ENCODE results near the gene PRSS53.

PRSS53 gene

DNA sequence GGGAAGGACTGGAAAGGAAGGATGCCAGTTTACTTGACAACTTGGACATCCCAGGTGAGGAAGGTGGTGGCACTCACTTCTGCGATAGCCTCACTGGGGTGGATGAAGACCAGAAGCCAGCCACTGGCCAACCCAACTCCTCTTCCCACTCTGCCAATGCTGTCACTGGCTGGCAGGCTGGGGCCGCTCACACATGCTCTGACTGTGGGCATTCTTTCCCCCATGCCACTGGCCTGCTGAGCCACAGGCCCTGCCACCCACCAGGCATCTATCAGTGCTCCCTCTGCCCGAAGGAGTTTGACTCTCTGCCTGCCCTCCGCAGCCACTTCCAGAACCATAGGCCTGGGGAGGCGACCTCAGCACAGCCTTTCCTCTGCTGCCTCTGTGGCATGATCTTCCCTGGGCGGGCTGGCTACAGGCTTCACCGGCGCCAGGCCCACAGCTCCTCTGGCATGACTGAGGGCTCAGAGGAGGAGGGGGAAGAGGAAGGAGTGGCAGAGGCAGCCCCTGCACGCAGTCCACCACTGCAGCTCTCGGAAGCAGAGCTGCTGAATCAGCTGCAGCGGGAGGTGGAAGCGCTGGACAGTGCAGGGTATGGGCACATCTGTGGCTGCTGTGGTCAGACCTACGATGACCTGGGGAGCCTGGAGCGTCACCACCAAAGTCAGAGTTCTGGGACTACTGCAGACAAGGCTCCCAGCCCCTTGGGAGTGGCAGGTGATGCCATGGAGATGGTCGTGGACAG is 10.0 kb downstream of the PRSS53 start:
- Mint-ChIP-seq H3K9me3 (no peaks in the 10 kb centered on the region), H3K27me3 (no peaks in the 10 kb centered on the region), H3K27ac (no peak overlapping the region), H3K36me3 (peaks cover 12% of the 10 kb centered on the region), H3K4me3 (no peak overlapping the region), H3K4me1 (peaks cover 36% of the 10 kb centered on the region)

DNA sequence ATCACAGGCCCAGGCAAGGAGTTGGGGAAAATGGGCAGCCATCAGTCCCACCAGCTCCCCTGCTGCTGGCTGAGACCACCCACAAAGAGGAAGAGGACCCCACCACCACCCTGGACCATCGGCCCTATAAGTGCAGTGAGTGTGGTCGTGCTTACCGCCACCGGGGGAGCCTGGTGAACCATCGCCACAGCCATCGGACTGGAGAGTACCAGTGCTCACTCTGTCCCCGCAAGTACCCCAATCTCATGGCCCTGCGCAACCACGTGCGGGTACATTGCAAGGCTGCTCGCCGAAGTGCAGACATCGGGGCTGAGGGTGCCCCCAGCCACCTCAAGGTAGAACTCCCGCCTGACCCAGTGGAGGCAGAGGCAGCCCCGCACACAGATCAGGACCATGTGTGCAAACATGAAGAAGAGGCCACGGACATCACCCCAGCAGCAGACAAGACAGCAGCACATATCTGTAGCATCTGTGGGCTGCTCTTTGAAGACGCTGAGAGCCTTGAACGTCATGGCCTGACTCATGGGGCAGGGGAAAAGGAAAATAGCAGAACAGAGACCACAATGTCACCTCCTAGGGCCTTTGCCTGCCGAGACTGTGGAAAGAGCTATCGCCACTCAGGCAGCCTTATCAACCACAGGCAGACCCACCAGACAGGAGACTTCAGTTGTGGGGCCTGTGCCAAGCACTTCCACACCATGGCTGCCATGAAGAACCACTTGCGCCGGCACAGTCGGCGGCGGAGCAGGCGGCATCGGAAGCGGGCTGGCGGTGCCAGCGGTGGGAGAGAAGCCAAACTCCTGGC is 10.9 kb downstream of the PRSS53 start:
- no peaks in the 10 kb centered on the region for H3K9me3 Mint-ChIP-seq
- no peak overlapping the region for H3K4me3 Mint-ChIP-seq
- peaks cover 36% of the 10 kb centered on the region for H3K4me1 Mint-ChIP-seq
- peaks cover 12% of the 10 kb centered on the region for H3K36me3 Mint-ChIP-seq
- peak overlapping the region; percentile 30 for H3K27ac Mint-ChIP-seq
- no peaks in the 10 kb centered on the region for H3K27me3 Mint-ChIP-seq

DNA sequence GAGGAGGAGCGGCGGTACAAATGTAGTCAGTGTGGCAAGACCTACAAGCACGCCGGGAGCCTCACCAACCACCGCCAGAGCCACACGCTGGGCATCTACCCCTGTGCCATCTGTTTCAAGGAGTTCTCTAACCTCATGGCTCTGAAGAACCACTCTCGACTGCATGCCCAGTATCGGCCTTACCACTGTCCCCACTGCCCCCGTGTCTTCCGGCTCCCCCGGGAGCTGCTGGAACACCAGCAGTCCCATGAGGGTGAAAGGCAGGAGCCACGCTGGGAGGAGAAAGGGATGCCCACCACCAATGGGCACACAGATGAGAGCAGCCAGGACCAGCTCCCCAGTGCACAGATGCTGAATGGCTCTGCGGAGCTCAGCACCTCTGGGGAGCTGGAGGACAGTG is 11.7 kb downstream of the PRSS53 start:
- peaks cover 12% of the 10 kb centered on the region for H3K36me3 Mint-ChIP-seq
- no peak overlapping the region for H3K4me3 Mint-ChIP-seq
- H3K4me1 Mint-ChIP-seq: peaks cover 38% of the 10 kb centered on the region
- H3K27me3 Mint-ChIP-seq: no peaks in the 10 kb centered on the region
- no peak overlapping the region for H3K27ac Mint-ChIP-seq
- H3K9me3 Mint-ChIP-seq: no peaks in the 10 kb centered on the region

DNA sequence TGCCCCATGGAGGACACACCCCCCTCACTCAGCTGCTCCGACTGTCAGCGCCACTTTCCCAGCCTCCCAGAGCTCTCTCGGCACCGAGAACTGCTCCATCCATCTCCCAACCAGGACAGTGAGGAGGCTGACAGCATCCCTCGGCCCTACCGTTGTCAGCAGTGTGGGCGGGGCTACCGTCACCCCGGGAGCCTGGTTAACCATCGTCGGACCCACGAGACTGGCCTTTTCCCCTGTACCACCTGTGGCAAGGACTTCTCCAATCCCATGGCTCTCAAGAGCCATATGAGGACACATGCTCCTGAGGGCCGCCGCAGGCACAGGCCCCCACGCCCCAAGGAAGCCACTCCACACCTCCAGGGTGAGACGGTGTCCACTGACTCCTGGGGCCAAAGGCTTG is 12.4 kb downstream of the PRSS53 start:
- peaks cover 12% of the 10 kb centered on the region for H3K36me3 Mint-ChIP-seq
- no peaks in the 10 kb centered on the region for H3K27me3 Mint-ChIP-seq
- H3K4me3 Mint-ChIP-seq: no peak overlapping the region
- no peaks in the 10 kb centered on the region for H3K9me3 Mint-ChIP-seq
- peaks cover 44% of the 10 kb centered on the region for H3K4me1 Mint-ChIP-seq
- no peak overlapping the region for H3K27ac Mint-ChIP-seq

DNA sequence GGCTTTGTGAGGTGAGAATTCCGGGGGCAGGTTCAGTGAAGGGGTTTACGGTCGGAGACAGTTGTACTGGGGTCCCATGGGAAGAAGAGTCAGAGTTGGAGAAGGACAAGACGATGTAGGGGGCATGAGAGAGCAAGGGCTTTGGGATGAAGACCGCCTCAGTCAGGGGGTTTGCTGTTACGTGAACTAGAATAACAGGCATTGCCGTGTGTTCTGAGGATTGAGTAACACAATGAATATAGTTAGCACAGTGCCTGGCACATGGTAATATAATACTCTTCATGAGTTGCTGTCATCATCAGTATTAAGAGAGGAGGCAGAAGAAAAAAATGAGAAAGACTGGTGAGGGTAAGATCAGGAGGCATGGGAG is 13.9 kb downstream of the PRSS53 start:
- H3K36me3 Mint-ChIP-seq: peaks cover 12% of the 10 kb centered on the region
- H3K27ac Mint-ChIP-seq: peak overlapping the region; percentile 98
- no peaks in the 10 kb centered on the region for H3K27me3 Mint-ChIP-seq
- H3K9me3 Mint-ChIP-seq: no peaks in the 10 kb centered on the region
- peaks cover 44% of the 10 kb centered on the region for H3K4me1 Mint-ChIP-seq
- peak overlapping the region; percentile 97 for H3K4me3 Mint-ChIP-seq

DNA sequence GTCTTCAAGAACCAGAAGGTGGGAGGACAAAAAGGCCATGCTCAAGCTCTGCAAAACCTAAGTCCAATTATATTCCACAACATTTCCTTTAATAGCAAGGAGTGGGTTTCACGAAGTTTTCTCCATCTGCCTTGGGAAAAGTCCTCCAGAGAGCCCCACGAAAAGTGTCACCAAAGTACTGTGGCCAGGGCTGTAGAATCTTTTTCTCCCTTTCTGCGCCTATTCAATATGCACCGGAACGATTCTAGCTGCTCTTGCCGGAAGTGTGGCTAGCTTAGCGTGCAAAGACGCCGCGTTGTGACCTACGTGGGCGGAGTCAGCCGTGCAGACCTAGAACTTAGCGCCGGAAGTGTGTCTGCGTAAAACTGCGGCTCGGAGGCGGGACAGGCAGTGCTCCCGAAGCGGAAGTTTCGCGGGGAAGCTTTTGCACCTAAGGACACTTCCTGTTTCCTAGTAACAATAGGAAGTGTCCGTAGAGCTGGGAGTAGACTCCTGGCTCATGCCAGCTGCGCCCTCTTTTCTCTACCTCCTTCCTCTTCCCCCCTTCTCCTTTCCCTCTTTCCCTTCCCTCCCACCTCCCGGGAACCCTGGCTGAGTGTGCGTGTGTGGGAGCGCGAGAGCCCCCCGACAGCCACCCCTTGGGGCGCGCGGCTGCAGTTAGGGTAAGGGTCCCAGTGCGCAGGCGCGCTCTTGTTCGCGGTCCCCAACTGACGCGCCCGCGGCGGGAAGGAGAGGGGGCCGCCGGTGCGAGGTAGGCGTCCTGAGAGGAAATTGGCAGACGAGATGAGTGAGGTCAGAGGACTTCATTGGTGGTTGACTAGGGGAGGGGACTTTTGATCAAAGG is 14.6 kb downstream of the PRSS53 start, which contains the start of the genes ZNF646 and ZNF668:
Gene ZNF646, plus strand, starts transcription at position 453 of the 844 bp plus-strand sequence. CDS start 1,903 bp downstream, outside the sequence.
Gene ZNF668, minus strand, starts transcription at position 271 of the 844 bp plus-strand sequence. CDS start 9,781 bp downstream, outside the sequence.
- H3K27me3 Mint-ChIP-seq: no peaks in the 10 kb centered on the region
- peak within 1 kb of the TSS; percentile 98 for H3K4me3 Mint-ChIP-seq
- H3K27ac Mint-ChIP-seq: peak within 1 kb of the TSS; percentile 98
- peaks cover 12% of the 10 kb centered on the region for H3K36me3 Mint-ChIP-seq
- H3K4me1 Mint-ChIP-seq: peaks cover 48% of the 10 kb centered on the region
- no peaks in the 10 kb centered on the region for H3K9me3 Mint-ChIP-seq

DNA sequence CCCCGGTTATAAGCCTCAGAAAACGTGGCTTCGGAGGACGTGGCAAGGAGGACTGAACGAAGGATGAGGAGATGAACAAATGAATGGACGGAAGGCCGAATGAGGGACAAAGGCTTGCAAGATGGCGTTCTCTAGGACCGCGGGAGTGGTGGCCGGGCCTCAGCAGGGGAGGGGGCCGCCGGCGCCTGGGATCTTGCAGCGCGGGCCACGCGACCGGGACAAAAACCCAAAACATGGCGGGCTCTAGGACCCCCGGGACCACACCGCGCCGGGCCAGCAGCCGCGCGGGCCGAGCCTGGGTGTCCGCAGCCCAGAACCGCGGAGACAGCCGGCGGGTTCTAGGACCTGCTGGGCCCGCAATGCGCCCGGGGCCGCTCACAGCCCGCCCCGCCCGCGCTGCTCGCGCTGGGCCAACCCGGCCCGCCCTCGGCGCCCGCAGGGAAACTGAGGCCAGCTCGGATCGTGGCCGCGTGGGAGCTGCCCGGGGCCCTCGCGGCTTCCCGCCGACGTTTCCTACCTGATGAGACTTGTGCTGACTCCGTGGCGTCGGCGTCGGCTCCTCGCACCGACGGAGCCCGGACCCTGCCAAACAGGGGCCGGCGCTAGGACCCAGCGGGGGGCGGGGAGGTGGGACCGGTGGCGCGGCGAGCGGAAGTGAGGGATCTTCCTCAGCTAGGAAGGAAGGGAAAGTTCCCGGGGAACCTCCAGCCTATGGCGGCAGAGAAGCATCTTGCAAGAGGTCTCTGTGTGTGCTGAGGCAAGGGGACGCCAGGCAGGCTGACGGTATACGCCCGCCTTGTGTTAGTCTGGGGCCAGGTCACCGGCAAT is 15.4 kb downstream of the PRSS53 start:
- peak overlapping the region; percentile 98 for H3K27ac Mint-ChIP-seq
- peak overlapping the region; percentile 98 for H3K4me3 Mint-ChIP-seq
- H3K36me3 Mint-ChIP-seq: peaks cover 12% of the 10 kb centered on the region
- H3K4me1 Mint-ChIP-seq: peaks cover 47% of the 10 kb centered on the region
- H3K27me3 Mint-ChIP-seq: no peaks in the 10 kb centered on the region
- H3K9me3 Mint-ChIP-seq: no peaks in the 10 kb centered on the region

DNA sequence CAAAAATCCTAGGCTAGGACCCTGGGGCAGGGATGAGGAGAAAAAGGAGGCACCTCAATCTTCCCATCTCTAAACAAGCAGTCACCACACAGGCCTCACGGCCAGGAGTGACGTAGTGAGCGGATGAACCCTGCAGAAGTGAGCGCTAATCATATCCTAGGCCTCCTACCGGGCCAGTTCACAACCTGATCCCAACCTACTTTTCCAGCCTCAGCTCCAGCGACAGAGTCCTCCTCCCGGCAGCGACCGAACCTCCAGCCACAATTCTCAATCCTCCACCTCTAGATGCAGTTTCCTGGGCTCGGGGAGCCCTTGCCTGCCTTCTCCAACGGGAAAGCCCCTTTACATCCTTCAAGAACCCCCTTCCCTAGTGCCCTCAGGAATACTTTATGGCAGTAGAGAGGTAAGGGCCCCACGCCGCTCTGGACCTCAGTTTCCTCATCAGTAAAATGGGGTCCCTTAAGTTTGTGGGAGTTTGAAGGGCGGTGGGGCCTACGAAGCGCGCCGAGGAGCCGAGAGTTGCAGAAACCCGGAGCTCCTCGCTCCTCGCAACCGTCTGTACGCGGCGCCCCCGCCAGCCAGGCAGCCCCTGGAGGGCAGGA is 16.1 kb downstream of the PRSS53 start:
- Mint-ChIP-seq H3K27me3 (no peaks in the 10 kb centered on the region), H3K4me3 (peak overlapping the region; percentile 98), H3K9me3 (no peaks in the 10 kb centered on the region), H3K27ac (peak overlapping the region; percentile 98), H3K36me3 (peaks cover 5% of the 10 kb centered on the region), H3K4me1 (peaks cover 40% of the 10 kb centered on the region)

DNA sequence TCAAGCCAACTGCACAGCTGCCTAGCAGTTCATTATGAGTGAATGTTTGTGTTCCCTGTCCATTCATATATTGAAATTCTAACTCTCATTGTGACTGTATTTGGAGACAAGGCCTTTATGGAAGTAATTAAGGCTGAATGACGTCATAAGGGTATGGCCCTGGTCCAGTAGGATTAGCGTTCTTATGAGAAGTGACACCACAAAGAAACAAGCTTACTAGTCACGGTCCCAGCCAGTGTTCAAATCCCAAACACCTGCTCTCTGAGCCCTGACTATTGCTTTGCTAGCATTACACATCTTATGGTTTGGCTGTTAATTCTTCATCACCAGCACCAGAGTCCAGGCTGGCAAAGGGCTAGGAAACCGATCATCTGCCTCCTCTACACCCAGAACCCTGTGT is 16.9 kb downstream of the PRSS53 start:
- H3K9me3 Mint-ChIP-seq: no peaks in the 10 kb centered on the region
- H3K4me3 Mint-ChIP-seq: peak overlapping the region; percentile 98
- peaks cover 40% of the 10 kb centered on the region for H3K4me1 Mint-ChIP-seq
- no peaks in the 10 kb centered on the region for H3K27me3 Mint-ChIP-seq
- peak overlapping the region; percentile 70 for H3K27ac Mint-ChIP-seq
- peaks cover 5% of the 10 kb centered on the region for H3K36me3 Mint-ChIP-seq

DNA sequence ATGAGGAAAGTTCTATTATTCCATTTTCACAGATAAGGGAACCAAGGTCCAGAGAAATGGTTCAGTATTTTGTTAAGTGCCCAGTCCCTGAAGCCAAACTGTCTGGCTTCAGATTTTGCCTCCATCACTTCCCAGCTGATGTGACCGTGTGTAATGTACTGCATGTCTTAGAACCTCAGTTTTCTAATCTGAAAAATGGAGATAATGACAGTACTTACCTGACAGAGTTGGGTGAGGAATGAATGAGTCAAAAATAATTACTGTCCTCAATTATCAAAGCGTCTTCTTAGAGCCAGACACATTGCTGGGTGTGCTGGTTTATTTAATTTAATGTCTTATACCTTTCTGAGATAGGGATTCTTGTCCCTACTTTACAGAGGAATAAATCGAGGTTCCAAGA is 21.4 kb downstream of the PRSS53 start:
- no peak overlapping the region for H3K27ac Mint-ChIP-seq
- no peak overlapping the region for H3K4me3 Mint-ChIP-seq
- no peaks in the 10 kb centered on the region for H3K9me3 Mint-ChIP-seq
- H3K36me3 Mint-ChIP-seq: peaks cover 7% of the 10 kb centered on the region
- peaks cover 54% of the 10 kb centered on the region for H3K4me1 Mint-ChIP-seq
- no peaks in the 10 kb centered on the region for H3K27me3 Mint-ChIP-seq

DNA sequence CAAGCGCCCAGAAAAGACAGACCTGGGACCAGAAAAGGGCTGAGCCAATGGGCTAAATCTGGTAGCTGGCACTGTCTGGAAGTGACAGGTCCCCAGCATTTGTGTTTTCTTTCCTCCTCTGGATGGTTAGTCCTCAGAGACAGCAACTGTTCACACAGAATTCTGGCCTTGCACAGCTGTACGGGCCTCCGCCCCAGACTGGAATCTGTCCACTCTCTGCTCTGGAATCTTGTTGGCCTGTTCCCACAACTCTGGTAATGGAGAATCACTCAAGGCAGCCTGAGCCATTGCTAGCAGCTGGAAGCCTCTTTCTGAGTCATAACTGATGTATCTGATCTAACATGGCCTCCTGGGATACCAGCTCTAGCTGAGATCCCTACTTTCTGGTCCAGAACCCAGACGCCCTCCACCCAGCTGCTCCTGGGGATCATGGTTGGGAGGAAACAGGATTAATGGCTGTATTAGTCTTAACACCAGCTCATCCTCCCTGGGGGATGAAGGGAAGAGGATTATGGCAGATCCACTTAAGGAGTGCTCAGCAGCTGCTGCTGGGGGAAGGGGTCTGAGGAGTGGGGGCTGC is 23.8 kb downstream of the PRSS53 start:
- H3K9me3 Mint-ChIP-seq: no peaks in the 10 kb centered on the region
- peak overlapping the region; percentile 65 for H3K27ac Mint-ChIP-seq
- no peaks in the 10 kb centered on the region for H3K27me3 Mint-ChIP-seq
- H3K4me1 Mint-ChIP-seq: peaks cover 45% of the 10 kb centered on the region
- H3K4me3 Mint-ChIP-seq: peak overlapping the region; percentile 63
- peaks cover 8% of the 10 kb centered on the region for H3K36me3 Mint-ChIP-seq

DNA sequence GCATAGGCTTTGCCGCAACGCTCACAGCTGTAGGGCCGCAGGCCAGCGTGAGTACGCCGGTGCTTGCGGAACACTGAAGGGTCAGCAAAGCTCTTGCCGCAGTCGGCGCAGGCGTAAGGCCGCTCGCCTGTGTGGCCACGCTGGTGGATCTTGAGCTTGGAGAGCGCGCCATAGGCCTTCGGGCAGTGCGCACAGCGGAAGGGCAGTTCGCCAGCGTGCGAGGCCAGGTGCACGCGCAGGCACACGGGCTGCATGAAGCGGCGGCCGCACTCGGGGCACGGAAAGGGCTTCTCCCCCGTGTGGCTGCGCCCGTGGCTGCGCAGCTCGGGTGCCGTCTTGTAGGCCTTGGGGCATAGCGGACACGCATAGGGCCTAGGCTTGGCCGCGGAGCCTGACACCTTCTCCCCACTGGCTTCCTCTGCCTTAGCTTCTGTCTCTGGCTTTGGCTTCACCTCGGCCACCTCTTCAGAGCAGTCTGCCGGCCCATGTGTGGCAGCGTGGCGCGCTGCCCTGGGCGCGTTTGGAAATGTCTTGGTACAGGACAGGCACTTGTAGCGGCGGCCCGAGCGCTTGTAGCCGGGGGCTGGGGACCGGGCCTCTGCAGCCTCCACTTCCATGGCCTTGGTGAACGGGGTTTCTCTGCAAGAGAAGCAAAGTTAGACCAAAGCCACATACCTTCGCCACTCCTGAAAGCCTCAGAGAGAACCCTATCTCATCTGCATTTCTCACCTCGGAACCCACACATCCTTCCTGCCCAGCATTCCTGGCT is 24.7 kb downstream of the PRSS53 start:
- Mint-ChIP-seq H3K27me3 (no peaks in the 10 kb centered on the region), H3K27ac (peak overlapping the region; percentile 65), H3K4me3 (peak overlapping the region; percentile 63), H3K36me3 (peaks cover 9% of the 10 kb centered on the region), H3K9me3 (no peaks in the 10 kb centered on the region), H3K4me1 (peaks cover 39% of the 10 kb centered on the region)

DNA sequence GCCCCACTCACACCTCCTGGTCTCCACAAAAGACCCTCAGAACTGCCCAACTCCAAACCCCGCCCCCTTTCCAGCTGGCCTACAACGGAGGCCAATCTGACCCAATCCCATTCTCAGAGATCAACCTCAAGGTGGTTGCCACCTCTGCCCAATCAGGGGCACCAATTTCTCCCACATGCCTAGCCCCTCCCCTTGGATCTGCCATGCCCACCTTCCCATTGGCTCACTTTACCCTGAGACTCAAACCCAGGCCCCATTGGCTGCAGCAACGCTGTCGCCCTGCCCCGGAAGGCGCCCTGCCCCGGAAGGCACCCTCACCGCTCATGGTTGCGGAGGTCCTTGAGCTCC is 25.3 kb downstream of the PRSS53 start:
- peaks cover 37% of the 10 kb centered on the region for H3K4me1 Mint-ChIP-seq
- H3K9me3 Mint-ChIP-seq: no peaks in the 10 kb centered on the region
- peaks cover 9% of the 10 kb centered on the region for H3K36me3 Mint-ChIP-seq
- no peak overlapping the region for H3K4me3 Mint-ChIP-seq
- no peak overlapping the region for H3K27ac Mint-ChIP-seq
- H3K27me3 Mint-ChIP-seq: no peaks in the 10 kb centered on the region

Data from activated naive CD4-positive, alpha-beta T cell treated with anti-CD3 and anti-CD28 coated beads, Interleukin-2, amount 50 U/mL, for 24 hours (primary cell).